AG04450 (cell line): Measurements from ENCODE around the gene FFAR1. TPM values are rescaled to one million over a fixed set of nuclear protein-coding genes. Genes with fewer than 3 reads are reported as not detected.

ENCODE experiments used
- CTCF ChIA-PET: fragments of 300-600, 350-600 bp; formaldehyde crosslinking; extraction: SDS; loops from one replicate; lab custom pipeline; 2022; ENCODE audit warnings: antibody characterized with exemption, inconsistent platforms; lab: Charles Lee
- POLR2A ChIA-PET: fragments of 350-600 bp; formaldehyde crosslinking; extraction: SDS; loops from one replicate; lab custom pipeline; 2021; ENCODE audit warnings: antibody characterized with exemption, inconsistent platforms; lab: Yijun Ruan, JAX
- DNase-seq: peaks from one replicate; pipeline ENCODE4 v3.0.0-alpha.2; 2011; ENCODE audit warnings: low read depth, low spot score
- H3K27ac ChIP-seq: one replicate; pipeline ENCODE4 v1.5.1; 2012; ENCODE audit warnings: low read depth, low read length, control low read depth
- H3K27me3 ChIP-seq: one replicate; pipeline ENCODE4 v1.6.0; 2012; ENCODE audit warnings: low read length; ENCODE audit not compliant: control insufficient read depth, insufficient read depth
- H3K4me3 ChIP-seq: 2 replicates; pipeline ENCODE4 v1.5.1; 2011; ENCODE audit warnings: mild to moderate bottlenecking, low read depth, low read length, control low read depth
- H3K9me3 ChIP-seq: 2 replicates; pipeline ENCODE4 v1.5.1; 2012; ENCODE audit warnings: low read length; ENCODE audit not compliant: control insufficient read depth, insufficient read depth
- CTCF ChIP-seq: IDR thresholded peaks from 2 replicates; pipeline ENCODE4 v1.5.1; 2011; ENCODE audit warnings: low read depth, low read length, control low read depth, inconsistent platforms
- polyA plus RNA-seq: library from polyadenylated mRNA; depleted of rRNA; stranded (reverse); fragments of >200 nt; gene quantifications from 2 replicates; pipeline ENCODE4 v1.2.3, GENCODE V29; 2011

FFAR1 gene
- polyA plus RNA-seq, 1 experiment = not detected

DNA sequence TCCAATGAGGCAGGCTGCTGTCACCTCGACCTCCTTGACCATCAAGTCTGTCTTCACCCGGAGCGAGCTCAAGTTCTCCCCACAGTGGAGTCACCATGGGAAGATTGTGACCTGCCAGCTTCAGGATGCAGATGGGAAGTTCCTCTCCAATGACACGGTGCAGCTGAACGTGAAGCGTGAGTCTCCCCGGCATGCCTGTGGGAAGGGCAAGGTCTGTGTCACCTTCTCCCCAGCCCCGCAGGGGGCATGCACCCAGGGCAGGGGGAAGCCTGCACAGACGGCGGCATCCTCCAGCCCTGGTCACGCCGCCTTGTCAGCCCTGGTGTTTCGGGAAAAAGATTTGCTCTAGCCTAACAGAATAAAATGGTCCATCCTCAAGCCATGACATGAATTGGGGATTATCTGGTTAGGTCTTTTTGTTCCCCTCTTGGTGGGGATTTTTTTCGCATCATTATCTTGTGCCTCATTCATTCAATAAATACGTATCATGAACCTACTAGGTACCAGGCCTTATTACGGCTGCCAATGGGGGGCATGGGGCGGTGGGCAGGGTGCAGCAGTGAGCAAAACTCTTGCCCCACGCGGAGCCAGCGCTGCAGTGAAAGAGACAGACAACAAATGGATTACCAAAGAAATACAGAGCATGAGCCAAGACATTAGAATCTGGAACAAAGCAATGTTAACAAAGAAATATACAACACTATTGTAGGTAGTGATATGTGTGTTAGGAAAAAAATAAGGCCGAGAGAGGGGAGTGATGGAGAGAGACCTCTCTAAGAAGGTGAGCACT, 11.3 kb upstream of the FFAR1 start:
- no peak for DNase-seq
- POLR2A ChIA-PET = no interaction called here
- no peaks in the 10 kb centered on the region for H3K9me3 ChIP-seq
- no peak for TF ChIP-seq CTCF
- no peak overlapping the region for H3K4me3 ChIP-seq
- H3K27ac ChIP-seq = no peak overlapping the region
- no peaks in the 10 kb centered on the region for H3K27me3 ChIP-seq
- CTCF ChIA-PET = no interaction called here

GRCh38 chr19:35337097-35337983, 10.4 kb upstream of the FFAR1 start:
- Histone ChIP-seq H3K4me3 (no peak overlapping the region), H3K27ac (no peak overlapping the region), H3K9me3 (no peaks in the 10 kb centered on the region), H3K27me3 (no peaks in the 10 kb centered on the region)
- ChIA-PET POLR2A (no interaction called here), CTCF (no interaction called here)
- DNase-seq = no peak
- no peak for TF ChIP-seq CTCF

- no peak for TF ChIP-seq CTCF
- no peak overlapping the region for H3K27ac ChIP-seq
- no peak for DNase-seq
- H3K4me3 ChIP-seq = no peak overlapping the region
- H3K9me3 ChIP-seq = no peaks in the 10 kb centered on the region
- no peaks in the 10 kb centered on the region for H3K27me3 ChIP-seq
- ChIA-PET POLR2A (no interaction called here), CTCF (no interaction called here)
Observed at GRCh38 chr19:35337984-35338296, 9.8 kb upstream of the FFAR1 start.

DNA sequence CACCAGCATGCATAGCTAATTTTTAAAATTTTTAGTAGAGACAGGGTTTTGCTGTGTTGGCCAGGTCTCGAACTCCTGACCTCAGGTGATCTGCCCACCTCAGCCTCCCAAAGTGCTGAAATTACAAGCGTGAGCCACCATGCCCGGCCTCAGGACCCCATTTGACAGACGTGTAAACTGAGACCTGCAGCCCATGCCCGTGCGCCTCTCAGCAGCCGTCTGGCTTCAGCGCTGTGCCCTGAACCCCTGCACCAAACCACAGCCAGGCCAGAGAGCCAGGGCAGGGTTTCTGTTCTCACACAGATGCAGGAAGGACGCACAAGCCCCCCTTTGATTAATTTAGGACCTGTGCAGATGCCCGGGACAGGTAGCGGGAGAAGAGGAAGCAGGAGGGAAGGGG, 7.3 kb upstream of the FFAR1 start:
- no peak overlapping the region for H3K4me3 ChIP-seq
- TF ChIP-seq CTCF = no peak
- DNase-seq = no peak
- no peak overlapping the region for H3K27ac ChIP-seq
- POLR2A ChIA-PET = no interaction called here
- no peaks in the 10 kb centered on the region for H3K9me3 ChIP-seq
- no peaks in the 10 kb centered on the region for H3K27me3 ChIP-seq
- CTCF ChIA-PET = interaction anchor here (1.1 kb wide), 1 partner anchor 12 kb away, joined by 3 read pairs; no protein-coding TSS in a partner anchor

DNA sequence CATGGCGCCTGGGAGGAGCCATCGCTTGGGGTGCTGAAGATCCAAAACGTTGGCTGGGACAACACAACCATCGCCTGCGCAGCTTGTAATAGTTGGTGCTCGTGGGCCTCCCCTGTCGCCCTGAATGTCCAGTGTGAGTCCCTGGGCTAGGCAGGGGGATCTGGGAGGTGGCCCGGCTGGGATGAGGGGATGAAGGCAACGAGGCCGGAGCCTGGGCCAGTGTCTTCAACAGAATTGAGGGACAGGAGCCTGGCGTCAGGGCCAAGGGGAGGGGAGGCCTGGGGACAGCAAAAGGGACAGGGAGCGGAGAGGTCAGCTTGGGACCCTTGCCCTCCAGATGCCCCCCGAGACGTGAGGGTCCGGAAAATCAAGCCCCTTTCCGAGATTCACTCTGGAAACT, 6.7 kb upstream of the FFAR1 start:
- TF ChIP-seq CTCF = no peak
- ChIA-PET POLR2A (no interaction called here), CTCF (interaction anchor here (1.1 kb wide), 1 partner anchor 11 kb away, joined by 3 read pairs; no protein-coding TSS in a partner anchor)
- Histone ChIP-seq H3K27ac (no peak overlapping the region), H3K4me3 (no peak overlapping the region), H3K27me3 (no peaks in the 10 kb centered on the region), H3K9me3 (no peaks in the 10 kb centered on the region)
- no peak for DNase-seq
